ENCODE measurements around the gene PDE4A. TPM values are rescaled to one million over a fixed set of nuclear protein-coding genes. Genes with fewer than 3 reads are reported as not detected.

Gene PDE4A
- total and polyA plus RNA-seq, 7 experiments from 2014 or later, result 0.47 to 51.8 (median 2.0) TPM

DNA sequence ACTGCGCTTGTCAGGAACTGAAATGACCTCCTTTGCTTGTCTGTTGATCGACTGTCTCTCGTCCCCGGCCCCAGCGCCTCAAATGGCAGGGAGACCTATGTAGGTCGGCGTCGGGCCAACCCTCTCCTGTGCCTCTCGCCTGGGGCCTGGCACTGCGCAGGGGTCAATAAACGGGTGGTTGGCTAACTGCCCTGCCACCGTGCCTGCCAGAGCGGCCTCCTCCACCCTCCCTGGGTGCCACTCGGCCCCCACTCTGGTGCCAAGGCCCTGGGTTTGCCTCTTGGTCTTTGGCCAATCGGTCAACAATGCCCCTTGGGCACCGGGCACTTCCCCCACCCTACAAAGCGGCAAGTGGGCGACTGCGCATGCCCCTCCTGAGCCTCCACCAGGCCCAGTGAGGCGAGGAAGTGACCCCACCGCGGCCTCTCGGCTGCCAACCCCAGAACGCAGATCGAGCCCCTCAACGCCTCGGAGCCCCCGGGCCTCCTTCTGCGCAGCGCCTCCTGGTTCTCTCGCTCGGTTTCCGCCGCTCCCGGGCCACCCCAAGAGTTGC is 81.7 kb downstream of the PDE4A start:
- Histone ChIP-seq H3K27me3 (ENCODE audit: control insufficient read depth in 2 of 2, insufficient read depth in 2 of 2, low read length in 2 of 2) (no peaks in the 10 kb centered on the region), H3K27ac (ENCODE audit: low read depth, low read length) (peak overlapping the region; percentile 83), H3K36me3 (ENCODE audit: control insufficient read depth in 2 of 3, insufficient read depth in 3 of 3, low read length in 3 of 3) (peaks cover 0 to 21% (median 0%) of the 10 kb centered on the region in 3 experiments), H3K9me3 (ENCODE audit: control insufficient read depth in 2 of 3, low read length in 3 of 3) (no peaks in the 10 kb centered on the region), H3K4me3 (ENCODE audit: low read length) (peak overlapping the region; percentile 88), H3K4me1 (ENCODE audit: control insufficient read depth in 2 of 2, insufficient read depth in 2 of 2, low read length in 2 of 2) (peaks cover 5 to 8% of the 10 kb centered on the region in 2 donors)
- peak overlapping the region; percentile 72 to 96 (median 86) for H3K4me3 Mint-ChIP-seq
- intact Hi-C loops (cut with micrococcal nuclease), result loop anchor here (1.0 to 5.0 kb wide), 5 partner anchors 67 to 195 kb away; partner anchors contain the start of gene ILF3 (in 1 of the 2)
- peaks cover 0 to 24% (median 0%) of the 10 kb centered on the region in 5 donors for H3K36me3 Mint-ChIP-seq
- peaks cover 0 to 3% (median 0%) of the 10 kb centered on the region in 5 donors for H3K27me3 Mint-ChIP-seq
- H3K4me1 Mint-ChIP-seq, result peaks cover 25 to 42% (median 40%) of the 10 kb centered on the region in 7 donors
- ATAC-seq (peak; percentile 24), DNase-seq (peak in 1 of 9 donors; percentile 68)
- H3K9me3 Mint-ChIP-seq, result peaks cover 0 to 1% (median 0%) of the 10 kb centered on the region in 11 donors
- CTCF ChIA-PET, result no interaction called here
- POLR2A ChIA-PET, result no interaction called here
- peak overlapping the region in 8 of 9 donors; percentile 69 to 91 (median 78) for H3K27ac Mint-ChIP-seq

- intact Hi-C loops (cut with micrococcal nuclease), result loop anchor here (1.0 to 5.0 kb wide), 5 partner anchors 67 to 195 kb away; partner anchors contain the start of gene ILF3 (in 1 of the 2)
- H3K9me3 Mint-ChIP-seq, result peaks cover 0 to 1% (median 0%) of the 10 kb centered on the region in 11 donors
- CTCF ChIA-PET, result no interaction called here
- peak; percentile 94 for ATAC-seq
- peaks cover under 1 to 8% of the 10 kb centered on the region in 2 donors for H3K4me1 ChIP-seq (ENCODE audit: control insufficient read depth in 2 of 2, insufficient read depth in 2 of 2, low read length in 2 of 2)
- peak overlapping the region; percentile 72 to 96 (median 86) for H3K4me3 Mint-ChIP-seq
- no peaks in the 10 kb centered on the region for H3K27me3 ChIP-seq (ENCODE audit: control insufficient read depth in 2 of 2, insufficient read depth in 2 of 2, low read length in 2 of 2)
- H3K27ac Mint-ChIP-seq, result peak overlapping the region in 8 of 9 donors; percentile 69 to 91 (median 78)
- H3K4me1 Mint-ChIP-seq, result peaks cover 22 to 42% (median 36%) of the 10 kb centered on the region in 7 donors
- no peaks in the 10 kb centered on the region for H3K9me3 ChIP-seq (ENCODE audit: control insufficient read depth in 2 of 3, low read length in 3 of 3)
- H3K4me3 ChIP-seq (ENCODE audit: low read length), result peak overlapping the region; percentile 88
- H3K36me3 Mint-ChIP-seq, result peaks cover 0 to 20% (median 0%) of the 10 kb centered on the region in 5 donors
- peak overlapping the region; percentile 83 for H3K27ac ChIP-seq (ENCODE audit: low read depth, low read length)
- H3K27me3 Mint-ChIP-seq, result peaks cover 0 to 3% (median 0%) of the 10 kb centered on the region in 5 donors
- peak; percentile 71 to 95 (median 81) for DNase-seq
- POLR2A ChIA-PET, result interaction anchor here (1.5 kb wide), 1 partner anchor 65 kb away, joined by 5 read pairs; no protein-coding TSS in a partner anchor
- H3K36me3 ChIP-seq (ENCODE audit: control insufficient read depth in 2 of 3, insufficient read depth in 3 of 3, low read length in 3 of 3), result peaks cover 0 to 16% (median 0%) of the 10 kb centered on the region in 3 experiments
These were observed 82.2 kb downstream of the PDE4A start for GRCh38 chr19:10502524-10503001.

DNA sequence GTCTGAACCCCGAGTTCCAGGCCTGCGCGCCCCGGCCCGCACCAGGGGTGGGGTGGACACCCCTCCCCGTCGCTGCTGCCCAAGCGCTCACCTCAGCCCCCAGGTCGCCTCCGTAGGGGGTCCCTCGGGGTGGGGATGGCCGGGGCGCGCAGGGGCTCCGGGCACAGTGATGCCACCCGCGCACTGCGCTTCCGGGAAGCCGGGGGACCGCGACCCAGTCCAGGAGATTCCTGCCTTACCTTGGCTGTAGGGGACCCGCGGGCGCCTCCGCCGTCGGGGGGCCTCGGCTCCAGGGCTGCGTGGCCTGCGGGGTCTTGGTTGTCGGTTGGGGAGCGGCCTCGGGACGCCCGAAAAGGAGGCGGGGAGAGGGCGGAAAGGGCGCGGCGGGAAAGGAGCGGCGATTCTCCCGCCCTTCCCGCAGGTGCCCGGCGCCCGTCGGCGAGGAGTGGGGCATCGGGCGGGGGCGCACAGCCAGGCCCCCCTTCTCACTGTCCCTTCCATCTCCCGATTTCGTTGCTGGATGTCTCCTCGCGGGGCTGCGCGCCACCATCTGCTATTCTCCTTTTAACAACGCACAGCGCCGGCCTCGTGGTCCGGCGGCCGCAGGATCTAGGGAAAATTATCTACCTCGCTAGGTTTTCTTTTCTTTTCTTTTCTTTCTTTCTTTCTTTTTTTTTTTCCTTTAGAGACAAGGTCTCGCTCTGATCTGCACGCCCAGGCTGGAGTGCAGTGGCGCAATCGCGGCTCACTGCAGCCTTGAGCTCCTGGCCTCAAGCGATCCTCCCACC is 82.9 kb downstream of the PDE4A start, which contains the start of gene KEAP1:
Gene KEAP1 (minus strand): TSS at position 355 of the 788 bp plus-strand sequence. CDS start 3,323 bp downstream, outside the sequence.
- ATAC-seq, result no peak
- CTCF ChIA-PET, result interaction anchor here (1.1 kb wide), 1 partner anchor 19 kb away, joined by 4 read pairs; no protein-coding TSS in a partner anchor
- H3K27ac Mint-ChIP-seq, result peak within 1 kb of the TSS; percentile 66 to 97 (median 87)

GRCh38 chr19:10505583-10506229 is 85.4 kb downstream of the PDE4A start:
- Mint-ChIP-seq H3K9me3 (peaks cover 0 to 1% (median 0%) of the 10 kb centered on the region in 11 donors), H3K4me3 (peak overlapping the region in 5 of 10 donors; percentile 22 to 86 (median 53)), H3K27me3 (peaks cover 0 to 6% (median 0%) of the 10 kb centered on the region in 5 donors), H3K27ac (peak overlapping the region in 6 of 9 donors; percentile 41 to 76 (median 68)), H3K4me1 (peaks cover 10 to 29% (median 26%) of the 10 kb centered on the region in 7 donors), H3K36me3 (peaks cover 0 to 7% (median 0%) of the 10 kb centered on the region in 5 donors)
- Histone ChIP-seq H3K4me3 (ENCODE audit: low read length) (no peak overlapping the region), H3K27me3 (ENCODE audit: control insufficient read depth in 2 of 2, insufficient read depth in 2 of 2, low read length in 2 of 2) (no peaks in the 10 kb centered on the region), H3K9me3 (ENCODE audit: control insufficient read depth in 2 of 3, low read length in 3 of 3) (no peaks in the 10 kb centered on the region), H3K27ac (ENCODE audit: low read depth, low read length) (no peak overlapping the region), H3K36me3 (ENCODE audit: control insufficient read depth in 2 of 3, insufficient read depth in 3 of 3, low read length in 3 of 3) (peaks cover 0 to 4% (median 0%) of the 10 kb centered on the region in 3 experiments), H3K4me1 (ENCODE audit: control insufficient read depth in 2 of 2, insufficient read depth in 2 of 2, low read length in 2 of 2) (peaks cover 8 to 20% of the 10 kb centered on the region in 2 donors)
- peak; percentile 51 to 82 (median 74) for DNase-seq
- CTCF ChIA-PET, result interaction anchor here (0.6 to 1.9 kb wide), 5 partner anchors 26 to 194 kb away, joined by 3 to 7 read pairs (median 4); no protein-coding TSS in a partner anchor
- POLR2A ChIA-PET, result interaction anchor here (1.4 to 1.5 kb wide), 2 partner anchors 61 to 62 kb away, joined by 4 to 6 read pairs; partner anchors contain the start of gene KRI1
- intact Hi-C loops (cut with micrococcal nuclease), result loop anchor here (1.0 to 5.0 kb wide), 7 partner anchors 38 to 139 kb away; partner anchors contain the start of gene ATG4D (in 1 of the 2)
- peak; percentile 69 for ATAC-seq

More for the DNA sequence above, 82.9 kb downstream of the PDE4A start, which contains the start of gene KEAP1:
- peaks cover 0 to 16% (median 0%) of the 10 kb centered on the region in 3 experiments for H3K36me3 ChIP-seq (ENCODE audit: control insufficient read depth in 2 of 3, insufficient read depth in 3 of 3, low read length in 3 of 3)
- H3K9me3 Mint-ChIP-seq, result peaks cover 0 to 1% (median 0%) of the 10 kb centered on the region in 11 donors
- peaks cover 0 to 20% (median 0%) of the 10 kb centered on the region in 5 donors for H3K36me3 Mint-ChIP-seq
- peaks cover 0 to 8% of the 10 kb centered on the region in 2 donors for H3K4me1 ChIP-seq (ENCODE audit: control insufficient read depth in 2 of 2, insufficient read depth in 2 of 2, low read length in 2 of 2)
- peaks cover 22 to 42% (median 36%) of the 10 kb centered on the region in 7 donors for H3K4me1 Mint-ChIP-seq
- peak in 1 of 9 donors; percentile 69 for DNase-seq
- H3K4me3 ChIP-seq (ENCODE audit: low read length), result peak within 1 kb of the TSS; percentile 88
- H3K27ac ChIP-seq (ENCODE audit: low read depth, low read length), result peak within 1 kb of the TSS; percentile 83
- no peaks in the 10 kb centered on the region for H3K27me3 ChIP-seq (ENCODE audit: control insufficient read depth in 2 of 2, insufficient read depth in 2 of 2, low read length in 2 of 2)
- POLR2A ChIA-PET, result interaction anchor here (1.0 to 1.5 kb wide), 2 partner anchors 40 to 65 kb away, joined by 3 to 5 read pairs; no protein-coding TSS in a partner anchor
- peak within 1 kb of the TSS; percentile 82 to 96 (median 90) for H3K4me3 Mint-ChIP-seq
- intact Hi-C loops (cut with micrococcal nuclease), result loop anchor here (2.0 to 5.0 kb wide), 4 partner anchors 98 to 194 kb away; partner anchors contain the start of gene ILF3 (in 1 of the 2)
- H3K27me3 Mint-ChIP-seq, result peaks cover 0 to 3% (median 0%) of the 10 kb centered on the region in 5 donors
- no peaks in the 10 kb centered on the region for H3K9me3 ChIP-seq (ENCODE audit: control insufficient read depth in 2 of 3, low read length in 3 of 3)

- peaks cover 0 to 20% of the 10 kb centered on the region in 2 donors for H3K4me1 ChIP-seq (ENCODE audit: control insufficient read depth in 2 of 2, insufficient read depth in 2 of 2, low read length in 2 of 2)
- no peaks in the 10 kb centered on the region for H3K9me3 ChIP-seq (ENCODE audit: control insufficient read depth in 2 of 3, low read length in 3 of 3)
- ATAC-seq, result no peak
- Mint-ChIP-seq H3K4me1 (peaks cover 6 to 23% (median 18%) of the 10 kb centered on the region in 7 donors), H3K4me3 (no peak overlapping the region), H3K36me3 (peaks cover 0 to 3% (median under 1%) of the 10 kb centered on the region in 5 donors), H3K27ac (no peak overlapping the region), H3K27me3 (peaks cover 3 to 17% (median 6%) of the 10 kb centered on the region in 5 donors), H3K9me3 (peaks cover 0 to 1% (median 0%) of the 10 kb centered on the region in 11 donors)
- ChIA-PET CTCF (interaction anchor here (0.6 to 1.9 kb wide), 6 partner anchors 44 to 420 kb away, joined by 3 to 7 read pairs (median 4); no protein-coding TSS in a partner anchor), POLR2A (interaction anchor here (0.6 kb wide), 3 partner anchors 18 to 429 kb away, joined by 3 to 4 read pairs (median 3); no protein-coding TSS in a partner anchor)
- DNase-seq, result no peak
- intact Hi-C loops (cut with micrococcal nuclease), result loop anchor here in 1 of 2 donors (5.0 kb wide), 1 partner anchor 44 kb away; no protein-coding TSS in a partner anchor
- H3K4me3 ChIP-seq (ENCODE audit: low read length), result no peak overlapping the region
- no peak overlapping the region for H3K27ac ChIP-seq (ENCODE audit: low read depth, low read length)
- H3K27me3 ChIP-seq (ENCODE audit: control insufficient read depth in 2 of 2, insufficient read depth in 2 of 2, low read length in 2 of 2), result no peaks in the 10 kb centered on the region
- no peaks in the 10 kb centered on the region for H3K36me3 ChIP-seq (ENCODE audit: control insufficient read depth in 2 of 3, insufficient read depth in 3 of 3, low read length in 3 of 3)
These were observed 87.7 kb downstream of the PDE4A start for GRCh38 chr19:10508036-10508435.
